MCF 10A (cell line): Measurements from ENCODE around the gene CAMK2N1. TPM values are rescaled to one million over a fixed set of nuclear protein-coding genes. Genes with fewer than 3 reads are reported as not detected.
A peak's percentile ranks its signal among the peaks of the same experiment; 100 is the strongest.

Experiments used
- BruUV-seq: library from RNA; stranded (reverse); fragments of 400-500 nt; replicated peaks from 2 replicates; lab custom pipeline; 2021; lab: Mats Ljungman, UMichigan
- CTCF ChIA-PET: fragments of 300-600 bp; sonication (Branson Sonifier 250); formaldehyde crosslinking; extraction: SDS; loops from one replicate; lab custom pipeline; 2021; ENCODE audit warnings: antibody characterized with exemption, inconsistent platforms; lab: Yijun Ruan, JAX
- POLR2A ChIA-PET: fragments of 300-600, 350-650 bp; sonication (Branson Sonifier 250); formaldehyde crosslinking; extraction: SDS; loops from one replicate; lab custom pipeline; 2020; ENCODE audit warnings: antibody characterized with exemption, inconsistent platforms; lab: Yijun Ruan, JAX
- DNase-seq: peaks from one replicate; pipeline ENCODE4 v3.0.0-alpha.2; 2018; ENCODE audit not compliant: unreplicated experiment
- H3K27ac Mint-ChIP-seq: one replicate; pipeline ENCODE4 v1.8.0; 2022; ENCODE audit warnings: mild to moderate bottlenecking, low read depth, mixed read lengths; ENCODE audit not compliant: unreplicated experiment
- H3K27me3 Mint-ChIP-seq: one replicate; pipeline ENCODE4 v1.8.0; 2022; ENCODE audit warnings: mixed read lengths; ENCODE audit not compliant: insufficient read depth, unreplicated experiment
- H3K36me3 Mint-ChIP-seq: one replicate; pipeline ENCODE4 v1.8.0; 2022; ENCODE audit warnings: mild to moderate bottlenecking, moderate library complexity, mixed read lengths; ENCODE audit not compliant: insufficient read depth, unreplicated experiment
- H3K4me1 Mint-ChIP-seq: one replicate; pipeline ENCODE4 v1.8.0; 2022; ENCODE audit warnings: mixed read lengths; ENCODE audit not compliant: insufficient read depth, unreplicated experiment
- H3K4me3 Mint-ChIP-seq: one replicate; pipeline ENCODE4 v1.8.0; 2022; ENCODE audit warnings: mild to moderate bottlenecking, moderate library complexity, mixed read lengths; ENCODE audit not compliant: unreplicated experiment
- H3K9me3 Mint-ChIP-seq: one replicate; pipeline ENCODE4 v1.8.0; 2022; ENCODE audit warnings: mixed read lengths; ENCODE audit not compliant: unreplicated experiment
- intact Hi-C: fragments of 100-400 bp; cut with micrococcal nuclease; formaldehyde crosslinking; loops from 2 replicates; pipeline ENCODE4 v1.14.1; 2022
- total RNA-seq: library from RNA; stranded (reverse); gene quantifications from 2 replicates; pipeline ENCODE4 v1.2.3, GENCODE V29; 2022
- TF ChIP-seq, protein P1 (sequence below): fragments of 200-600 bp; IDR thresholded peaks from one replicate; pipeline ENCODE4 v1.8.0; 2022; ENCODE audit warnings: antibody characterized with exemption, mild to moderate bottlenecking; ENCODE audit not compliant: unreplicated experiment

Gene CAMK2N1
- total RNA-seq, 1 experiment from 2014 or later, result 4.9 TPM

DNA sequence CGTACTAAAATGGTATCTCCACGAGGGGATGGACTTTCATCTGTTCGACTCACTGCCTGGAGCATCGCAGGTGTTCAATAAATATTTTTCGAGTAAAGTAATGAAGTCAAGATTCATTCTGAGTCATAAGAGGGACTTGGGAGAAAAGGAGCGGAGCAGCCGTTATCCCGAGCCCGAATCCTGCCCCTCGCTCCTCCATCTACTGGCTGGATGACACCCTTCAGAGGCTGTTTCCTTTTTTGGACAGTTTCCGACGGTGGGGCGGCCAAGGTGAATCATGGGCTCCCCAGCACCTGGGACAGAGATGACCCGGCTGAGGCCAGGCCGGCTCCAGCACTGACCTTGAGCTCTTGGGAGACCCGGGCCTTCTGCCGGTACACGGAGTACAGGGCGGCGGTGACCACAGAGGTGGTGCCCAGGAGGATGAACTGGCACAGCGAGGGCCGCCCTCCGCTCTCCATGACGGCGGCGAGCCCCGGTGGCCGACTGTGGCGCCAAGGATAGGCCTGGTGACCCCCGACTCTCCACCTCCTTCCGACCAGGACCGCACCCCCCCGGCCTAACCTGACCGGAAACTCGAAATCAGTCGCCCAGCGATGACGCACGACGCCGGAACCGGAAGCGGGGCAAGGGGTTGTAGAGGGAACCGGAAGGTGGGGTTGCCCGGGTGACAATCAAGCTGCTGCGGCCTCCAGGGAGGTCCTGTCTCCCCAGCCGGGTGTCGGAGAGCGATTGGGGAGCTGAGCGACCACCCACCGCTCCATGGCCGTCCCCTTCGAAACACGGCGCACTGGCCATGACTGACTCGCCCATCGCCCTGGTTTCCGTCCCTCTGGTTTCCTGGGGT is 21.8 kb upstream of the CAMK2N1 start, which contains the start of gene MUL1:
Gene MUL1, minus strand, starts transcription at position 588 of the 847 bp plus-strand sequence. Its CDS starts 127 bp downstream, at position 461.
- intact Hi-C loops, result no loop called here
- POLR2A ChIA-PET, result interaction anchor here (0.6 to 2.0 kb wide), 17 partner anchors 8 to 685 kb away, joined by 3 to 13 read pairs (median 3); partner anchors contain the start of gene DDOST
- H3K9me3 Mint-ChIP-seq, result no peaks in the 10 kb centered on the region
- H3K27ac Mint-ChIP-seq, result peak within 1 kb of the TSS; percentile 98
- H3K27me3 Mint-ChIP-seq, result no peaks in the 10 kb centered on the region
- H3K4me1 Mint-ChIP-seq, result peaks cover 11% of the 10 kb centered on the region
- peak; percentile 90 for DNase-seq
- H3K36me3 Mint-ChIP-seq, result peaks cover 17% of the 10 kb centered on the region
- BruUV-seq, result TSS peak; percentile 65
- CTCF ChIA-PET, result no interaction called here
- TF ChIP-seq, protein P1, sequence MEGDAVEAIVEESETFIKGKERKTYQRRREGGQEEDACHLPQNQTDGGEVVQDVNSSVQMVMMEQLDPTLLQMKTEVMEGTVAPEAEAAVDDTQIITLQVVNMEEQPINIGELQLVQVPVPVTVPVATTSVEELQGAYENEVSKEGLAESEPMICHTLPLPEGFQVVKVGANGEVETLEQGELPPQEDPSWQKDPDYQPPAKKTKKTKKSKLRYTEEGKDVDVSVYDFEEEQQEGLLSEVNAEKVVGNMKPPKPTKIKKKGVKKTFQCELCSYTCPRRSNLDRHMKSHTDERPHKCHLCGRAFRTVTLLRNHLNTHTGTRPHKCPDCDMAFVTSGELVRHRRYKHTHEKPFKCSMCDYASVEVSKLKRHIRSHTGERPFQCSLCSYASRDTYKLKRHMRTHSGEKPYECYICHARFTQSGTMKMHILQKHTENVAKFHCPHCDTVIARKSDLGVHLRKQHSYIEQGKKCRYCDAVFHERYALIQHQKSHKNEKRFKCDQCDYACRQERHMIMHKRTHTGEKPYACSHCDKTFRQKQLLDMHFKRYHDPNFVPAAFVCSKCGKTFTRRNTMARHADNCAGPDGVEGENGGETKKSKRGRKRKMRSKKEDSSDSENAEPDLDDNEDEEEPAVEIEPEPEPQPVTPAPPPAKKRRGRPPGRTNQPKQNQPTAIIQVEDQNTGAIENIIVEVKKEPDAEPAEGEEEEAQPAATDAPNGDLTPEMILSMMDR, result no peak
- H3K4me3 Mint-ChIP-seq, result peak within 1 kb of the TSS; percentile 89

DNA sequence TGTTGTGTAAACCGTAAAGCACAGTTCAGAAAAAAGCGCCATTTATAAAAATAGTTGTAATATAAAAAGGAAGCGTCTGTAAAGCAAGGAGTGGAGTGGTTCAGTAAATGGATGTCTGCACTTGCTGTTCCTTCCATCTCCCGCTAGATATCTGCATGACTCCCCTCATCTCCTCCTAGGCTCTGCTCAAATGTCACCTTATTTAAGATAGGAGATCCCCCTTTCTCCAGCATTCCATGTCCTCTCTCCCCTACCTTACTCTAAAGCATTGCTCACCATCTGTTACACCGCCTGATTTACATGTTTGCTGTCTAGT is 21.2 kb upstream of the CAMK2N1 start:
- peaks cover 23% of the 10 kb centered on the region for H3K36me3 Mint-ChIP-seq
- BruUV-seq, result no TSS peak
- intact Hi-C loops, result no loop called here
- no peak for DNase-seq
- H3K4me3 Mint-ChIP-seq, result peak overlapping the region; percentile 89
- H3K4me1 Mint-ChIP-seq, result peaks cover 11% of the 10 kb centered on the region
- TF ChIP-seq, protein P1, result no peak
- no peaks in the 10 kb centered on the region for H3K27me3 Mint-ChIP-seq
- H3K27ac Mint-ChIP-seq, result peak overlapping the region; percentile 98
- ChIA-PET POLR2A (interaction anchor here (0.6 to 2.0 kb wide), 12 partner anchors 8 to 1228 kb away, joined by 3 to 13 read pairs (median 3); partner anchors contain the start of gene DDOST), CTCF (interaction anchor here (2.1 kb wide), 1 partner anchor 12 kb away, joined by 10 read pairs; no protein-coding TSS in a partner anchor)
- H3K9me3 Mint-ChIP-seq, result no peaks in the 10 kb centered on the region

DNA sequence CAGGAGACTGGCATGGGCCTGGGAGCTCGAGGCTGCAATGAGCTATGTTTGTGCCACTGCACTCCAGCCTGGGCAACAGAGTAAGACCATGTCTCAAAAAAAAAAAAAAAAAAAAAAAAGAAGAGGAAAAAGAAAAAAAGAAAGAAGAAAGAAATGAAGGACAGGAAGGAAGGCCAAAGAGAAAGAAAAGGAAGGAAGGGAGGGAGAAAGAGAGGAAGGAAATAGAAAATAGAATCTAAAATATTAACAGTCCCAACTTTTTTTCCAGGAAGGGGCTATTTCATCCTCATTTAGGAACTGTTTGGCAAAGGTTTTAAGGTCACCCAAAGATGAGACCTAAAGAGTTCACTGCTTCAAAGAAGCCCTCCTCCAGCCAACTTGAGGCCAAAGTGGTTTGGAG is 19.5 kb upstream of the CAMK2N1 start:
- POLR2A ChIA-PET, result interaction anchor here (1.1 kb wide), 1 partner anchor 155 kb away, joined by 4 read pairs; no protein-coding TSS in a partner anchor
- Mint-ChIP-seq H3K4me1 (peaks cover 11% of the 10 kb centered on the region), H3K36me3 (peaks cover 40% of the 10 kb centered on the region), H3K27ac (no peak overlapping the region), H3K9me3 (no peaks in the 10 kb centered on the region), H3K4me3 (no peak overlapping the region), H3K27me3 (no peaks in the 10 kb centered on the region)
- CTCF ChIA-PET, result interaction anchor here (0.7 to 2.1 kb wide), 3 partner anchors 11 to 133 kb away, joined by 3 to 10 read pairs (median 3); no protein-coding TSS in a partner anchor
- BruUV-seq, result no TSS peak
- intact Hi-C loops, result no loop called here
- no peak for DNase-seq
- TF ChIP-seq, protein P1, result no peak

DNA sequence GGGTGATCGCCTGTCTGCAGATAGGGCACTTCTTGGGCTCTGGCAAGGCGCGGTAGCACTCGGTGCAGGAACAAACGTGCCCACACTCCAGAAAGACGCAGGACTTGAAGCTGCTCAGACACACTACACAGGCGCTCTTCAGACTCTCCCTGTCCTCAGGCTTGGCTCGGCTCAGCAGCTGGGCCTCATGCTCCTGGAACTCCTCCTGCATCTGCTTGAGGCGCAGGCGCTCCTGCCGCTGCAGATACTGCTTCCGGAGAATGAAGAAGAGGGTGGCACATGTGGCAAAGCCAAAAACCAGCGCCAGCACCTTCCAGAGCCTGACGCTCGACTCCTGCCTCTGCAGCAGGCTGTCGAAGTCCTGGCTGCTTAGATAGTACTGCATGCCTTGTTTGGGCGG is 14.7 kb upstream of the CAMK2N1 start:
- H3K27me3 Mint-ChIP-seq, result no peaks in the 10 kb centered on the region
- intact Hi-C loops, result no loop called here
- DNase-seq, result no peak
- H3K4me1 Mint-ChIP-seq, result peaks cover 11% of the 10 kb centered on the region
- H3K4me3 Mint-ChIP-seq, result no peak overlapping the region
- POLR2A ChIA-PET, result no interaction called here
- no peak overlapping the region for H3K27ac Mint-ChIP-seq
- no TSS peak for BruUV-seq
- CTCF ChIA-PET, result interaction anchor here (0.5 to 0.9 kb wide), 3 partner anchors 74 to 288 kb away, joined by 3 read pairs; no protein-coding TSS in a partner anchor
- TF ChIP-seq, protein P1, result no peak
- peaks cover 51% of the 10 kb centered on the region for H3K36me3 Mint-ChIP-seq
- no peaks in the 10 kb centered on the region for H3K9me3 Mint-ChIP-seq
